Fibroblast of lung (primary cell): ENCODE data around the gene RERE. TPM values are rescaled to one million over a fixed set of nuclear protein-coding genes. Genes with fewer than 3 reads are reported as not detected.

Experiments
- DNase-seq, 2 donors: peaks; one replicate each; pipeline versions ENCODE4 v3.0.0 to v3.0.0-alpha.2; 2010; ENCODE audit warnings: low read depth in 2 of 2
- H2AFZ ChIP-seq: 2 replicates; pipeline ENCODE4 v1.5.1; 2012; ENCODE audit warnings: low read length, control low read depth, inconsistent platforms
- H3K27ac ChIP-seq: 2 replicates; pipeline ENCODE4 v1.5.1; 2011; ENCODE audit warnings: low read length, control low read depth; ENCODE audit not compliant: insufficient read depth
- H3K27me3 ChIP-seq: 2 replicates; pipeline ENCODE4 v1.5.1; 2011; ENCODE audit warnings: mild to moderate bottlenecking, low read length; ENCODE audit not compliant: control insufficient read depth, insufficient read depth
- H3K36me3 ChIP-seq: 2 replicates; pipeline ENCODE4 v1.5.1; 2011; ENCODE audit warnings: low read length; ENCODE audit not compliant: control insufficient read depth, insufficient read depth
- H3K4me1 ChIP-seq: 2 replicates; pipeline ENCODE4 v1.5.1; 2011; ENCODE audit warnings: low read length; ENCODE audit not compliant: control insufficient read depth, insufficient read depth; ENCODE audit errors: extremely low read depth
- H3K4me2 ChIP-seq: 2 replicates; pipeline ENCODE4 v1.5.1; 2011; ENCODE audit warnings: low read length, control low read depth; ENCODE audit not compliant: insufficient read depth; ENCODE audit errors: extremely low read depth
- H3K4me3 ChIP-seq, 4 experiments: fragments of 200-600 bp in 1 of 4; sonication (generic) in 1 of 4; replicated peaks in 1 of 4; 2 replicates each; pipeline ENCODE4 v1.5.1; 2011 to 2016; ENCODE audit warnings: low read length in 4 of 4, low read depth in 3 of 4, mild to moderate bottlenecking in 3 of 4, control low read depth in 2 of 4, inconsistent platforms in 1 of 4, mixed read lengths in 1 of 4; ENCODE audit not compliant: insufficient read depth in 1 of 4; ENCODE audit errors: control extremely low read depth in 1 of 4
- H3K79me2 ChIP-seq: 2 replicates; pipeline ENCODE4 v1.5.1; 2012; ENCODE audit warnings: mild to moderate bottlenecking, low read length, inconsistent platforms; ENCODE audit not compliant: control insufficient read depth, insufficient read depth
- H3K9ac ChIP-seq: 2 replicates; pipeline ENCODE4 v1.5.1; 2011; ENCODE audit warnings: mild to moderate bottlenecking, low read length, control low read depth; ENCODE audit not compliant: insufficient read depth
- H3K9me3 ChIP-seq: 2 replicates; pipeline ENCODE4 v1.5.1; 2012; ENCODE audit warnings: low read depth, low read length; ENCODE audit not compliant: control insufficient read depth, insufficient read depth
- H4K20me1 ChIP-seq: 2 replicates; pipeline ENCODE4 v1.5.1; 2011; ENCODE audit warnings: low read length; ENCODE audit not compliant: control insufficient read depth, insufficient read depth; ENCODE audit errors: extremely low read depth
- CTCF ChIP-seq, 2 donors: IDR thresholded peaks in 1 of 2; conservative IDR thresholded peaks in 1 of 2; 1 replicate in 1 of 2; 2 replicates in 1 of 2; pipeline ENCODE4 v1.5.1; 2011 to 2012; ENCODE audit warnings: low read length in 2 of 2, control low read depth in 1 of 2, inconsistent platforms in 1 of 2, low read depth in 1 of 2, mild to moderate bottlenecking in 1 of 2
- EZH2 ChIP-seq: IDR thresholded peaks from 2 replicates; pipeline ENCODE4 v1.5.1; 2012; ENCODE audit warnings: low read length, control low read depth, mild to moderate bottlenecking; ENCODE audit errors: missing control alignments
- polyA plus RNA-seq, 2 donors: library from polyadenylated mRNA; depleted of rRNA in 1 of 2; stranded (reverse) in 1 of 2; unstranded in 1 of 2; fragments of >200 nt; gene quantifications; 2 replicates each; pipeline ENCODE4 v1.2.1, GENCODE V29; 2011 to 2012; ENCODE audit warnings: missing spikeins in 1 of 2
- total RNA-seq: library from RNA; depleted of rRNA; stranded (reverse); fragments of >200 nt; gene quantifications from 2 replicates; pipeline ENCODE4 v1.2.1, GENCODE V29; 2014

The RERE gene
- total and polyA plus RNA-seq, 2 donors (not counting 1 experiment from before 2014, with no cell fraction given), result 3.7 to 51.0 TPM

- no peaks in the 10 kb centered on the region for H3K36me3 ChIP-seq
- H3K27me3 ChIP-seq, result no peaks in the 10 kb centered on the region
- H3K9me3 ChIP-seq, result no peaks in the 10 kb centered on the region
- H3K4me3 ChIP-seq, result no peak overlapping the region
- no peaks in the 10 kb centered on the region for H3K4me1 ChIP-seq
- H3K27ac ChIP-seq, result no peak overlapping the region
- no peak overlapping the region for H3K9ac ChIP-seq
- no peak for TF ChIP-seq CTCF (conservative IDR thresholded peaks at IDR 0.05 in 1 of 2, IDR thresholded peaks at IDR 0.05 in 1 of 2; ENCODE audit: low read depth in 1 of 2, low read length in 2 of 2)
- TF ChIP-seq EZH2, result no peak
- no peak overlapping the region for H2AFZ ChIP-seq
- H3K4me2 ChIP-seq, result no peak overlapping the region
- DNase-seq, result no peak
- H4K20me1 ChIP-seq, result no peaks in the 10 kb centered on the region
- no peaks in the 10 kb centered on the region for H3K79me2 ChIP-seq
These were observed 385.7 kb downstream of the RERE start for GRCh38 chr1:8431784-8432183.

- DNase-seq, result no peak
- H4K20me1 ChIP-seq, result no peaks in the 10 kb centered on the region
- no peaks in the 10 kb centered on the region for H3K79me2 ChIP-seq
- H3K36me3 ChIP-seq, result no peaks in the 10 kb centered on the region
- H3K4me2 ChIP-seq, result no peak overlapping the region
- no peaks in the 10 kb centered on the region for H3K4me1 ChIP-seq
- H3K9ac ChIP-seq, result no peak overlapping the region
- H3K27ac ChIP-seq, result no peak overlapping the region
- no peak overlapping the region for H2AFZ ChIP-seq
- H3K4me3 ChIP-seq, result no peak overlapping the region
- H3K27me3 ChIP-seq, result no peaks in the 10 kb centered on the region
- no peaks in the 10 kb centered on the region for H3K9me3 ChIP-seq
- TF ChIP-seq EZH2, result no peak
- no peak for TF ChIP-seq CTCF (conservative IDR thresholded peaks at IDR 0.05 in 1 of 2, IDR thresholded peaks at IDR 0.05 in 1 of 2; ENCODE audit: low read depth in 1 of 2, low read length in 2 of 2)
These were observed 386.4 kb downstream of the RERE start for GRCh38 chr1:8431019-8431418.

GRCh38 chr1:8430476-8430875, 387.0 kb downstream of the RERE start:
- no peak overlapping the region for H3K4me3 ChIP-seq
- no peak overlapping the region for H3K4me2 ChIP-seq
- DNase-seq, result no peak
- H3K27ac ChIP-seq, result no peak overlapping the region
- no peaks in the 10 kb centered on the region for H3K27me3 ChIP-seq
- no peaks in the 10 kb centered on the region for H3K36me3 ChIP-seq
- no peaks in the 10 kb centered on the region for H3K4me1 ChIP-seq
- no peaks in the 10 kb centered on the region for H3K79me2 ChIP-seq
- H2AFZ ChIP-seq, result no peak overlapping the region
- H4K20me1 ChIP-seq, result no peaks in the 10 kb centered on the region
- TF ChIP-seq CTCF (conservative IDR thresholded peaks at IDR 0.05 in 1 of 2, IDR thresholded peaks at IDR 0.05 in 1 of 2; ENCODE audit: low read depth in 1 of 2, low read length in 2 of 2) (no peak), EZH2 (no peak)
- H3K9ac ChIP-seq, result no peak overlapping the region
- no peaks in the 10 kb centered on the region for H3K9me3 ChIP-seq
